Right lung (tissue), 5 donors: Measurements from ENCODE around the gene TCHP. TPM values are rescaled to one million over a fixed set of nuclear protein-coding genes. Genes with fewer than 3 reads are reported as not detected.
"Not testable (repeated sequence)": the region's sequence is repeated elsewhere in the genome, so short reads cannot be mapped to it uniquely, and the experiment has no call there.

Experiments used
- DNase-seq, 2 donors: peaks; one replicate each; pipeline ENCODE4 v3.0.0-alpha.2; 2013
- polyA plus RNA-seq, 5 donors: library from polyadenylated mRNA; unstranded; fragments of 120-200 nt; gene quantifications; one replicate each; pipeline versions ENCODE4 v1.2.1 to v1.2.3, GENCODE V29; 2013; ENCODE audit warnings: inconsistent platforms in 1 of 5, low replicate concordance in 1 of 5; ENCODE audit not compliant: insufficient read length in 5 of 5, insufficient read depth in 1 of 5

TCHP gene
- polyA plus RNA-seq, 5 donors, result 19.8 to 26.0 (median 20.7) TPM

DNA sequence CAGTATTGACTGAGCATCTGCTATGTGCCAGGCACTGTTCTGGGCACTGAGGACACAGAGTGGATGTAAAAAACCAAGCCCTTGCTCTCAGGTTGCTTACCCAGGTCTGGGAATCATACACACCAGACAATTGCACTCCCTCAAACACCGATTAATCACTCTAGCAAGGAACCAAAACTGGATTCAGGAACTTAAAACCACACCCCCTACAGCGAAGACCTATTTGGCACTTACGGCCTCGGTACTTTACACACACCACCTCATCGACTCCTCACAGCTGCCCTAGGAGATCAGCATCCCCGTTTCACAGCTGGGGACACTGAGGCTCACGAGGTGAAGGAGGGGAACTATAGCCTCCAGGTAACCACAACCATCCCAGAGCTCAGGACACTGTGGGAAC, 21.3 kb upstream of the TCHP start:
- DNase-seq, result no peak

GRCh38 chr12:109879351-109880042, 20.6 kb upstream of the TCHP start:
- DNase-seq, result peak; percentile 34 to 44

DNA sequence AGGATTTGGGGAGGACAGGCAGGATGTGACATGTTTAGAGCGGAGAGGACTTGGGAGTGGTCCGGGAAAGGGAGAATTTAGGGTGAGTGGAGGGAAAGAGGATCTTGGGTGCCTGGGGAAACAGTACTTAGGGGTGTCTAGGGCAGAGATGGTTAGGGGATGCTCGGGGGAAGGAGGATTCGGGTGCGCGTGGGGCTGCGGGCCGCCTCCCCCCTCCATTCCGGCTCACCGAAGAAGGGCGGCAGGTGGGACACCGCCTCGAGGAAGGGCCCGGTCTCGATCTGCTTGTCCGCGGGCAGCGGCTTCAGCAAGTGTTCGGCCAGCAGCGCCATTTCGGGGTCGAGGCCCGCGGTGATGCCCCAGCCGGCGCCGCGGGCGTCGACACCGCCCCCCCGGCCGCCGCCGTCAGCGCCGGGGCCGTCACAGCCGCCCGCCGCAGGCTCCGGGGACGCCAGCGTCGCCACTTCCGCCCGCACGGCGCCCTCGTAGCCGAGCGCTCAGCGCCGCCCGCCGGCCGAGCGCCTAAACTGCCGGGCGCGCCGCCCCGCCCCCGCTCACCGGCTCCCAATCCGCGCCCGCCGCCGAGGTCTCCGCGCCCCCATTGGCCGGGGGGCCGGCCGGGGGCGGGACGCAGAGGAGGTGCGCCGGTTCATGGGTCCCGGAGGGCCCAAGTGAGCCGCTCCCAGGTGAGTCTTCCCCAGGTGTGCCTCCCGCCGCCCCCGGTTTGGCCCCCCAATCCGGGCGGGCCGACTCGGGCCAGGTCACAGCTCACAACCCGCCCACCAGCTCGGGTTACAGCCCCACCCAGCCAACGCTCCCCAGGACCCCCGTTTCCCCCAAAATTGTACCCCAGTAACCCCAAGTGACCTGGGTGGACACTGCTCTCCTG, 19.8 kb upstream of the TCHP start, which contains the start of gene GLTP:
Gene GLTP, minus strand, starts transcription at position 499 of the 889 bp plus-strand sequence. Its CDS starts 167 bp downstream, at position 332.
- peak; percentile 85 for DNase-seq

DNA sequence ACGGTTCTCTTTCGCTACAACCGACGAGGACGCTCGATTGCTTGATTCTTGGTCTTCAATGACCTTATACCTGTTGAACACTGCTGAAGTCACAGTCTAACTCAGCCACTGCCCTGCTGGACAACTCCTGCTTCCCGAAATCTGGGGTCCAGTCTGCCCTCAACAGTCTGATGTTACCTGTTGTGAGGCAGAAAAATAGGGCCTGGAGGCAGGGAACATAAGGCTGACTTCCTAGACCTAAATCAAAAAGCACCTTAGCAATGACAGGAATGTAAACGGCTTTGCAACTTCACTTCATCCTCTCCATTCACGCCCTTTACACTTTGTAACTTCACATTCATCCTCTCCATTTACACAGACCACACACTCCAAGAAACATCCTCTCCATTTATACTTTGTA, 19.1 kb upstream of the TCHP start:
- no peak for DNase-seq

DNA sequence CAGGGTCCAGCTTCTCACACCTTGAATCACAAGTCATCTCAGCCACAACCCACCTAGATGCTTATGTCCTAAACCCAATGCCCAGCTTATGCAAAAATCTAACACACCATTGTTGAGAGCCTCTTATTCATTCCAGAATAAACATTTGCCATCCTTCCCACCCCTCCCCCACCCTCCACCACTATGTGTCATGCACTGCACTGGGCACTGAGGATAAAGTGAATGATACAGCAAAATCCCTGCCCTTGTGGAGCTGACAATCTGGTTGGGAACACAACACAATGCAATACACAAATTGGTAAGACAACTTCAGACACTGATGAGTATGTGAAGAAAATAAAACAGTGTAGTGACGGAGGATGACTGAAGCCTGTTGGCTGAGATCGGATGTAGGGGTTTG, 18.3 kb upstream of the TCHP start:
- DNase-seq, result no peak

DNA sequence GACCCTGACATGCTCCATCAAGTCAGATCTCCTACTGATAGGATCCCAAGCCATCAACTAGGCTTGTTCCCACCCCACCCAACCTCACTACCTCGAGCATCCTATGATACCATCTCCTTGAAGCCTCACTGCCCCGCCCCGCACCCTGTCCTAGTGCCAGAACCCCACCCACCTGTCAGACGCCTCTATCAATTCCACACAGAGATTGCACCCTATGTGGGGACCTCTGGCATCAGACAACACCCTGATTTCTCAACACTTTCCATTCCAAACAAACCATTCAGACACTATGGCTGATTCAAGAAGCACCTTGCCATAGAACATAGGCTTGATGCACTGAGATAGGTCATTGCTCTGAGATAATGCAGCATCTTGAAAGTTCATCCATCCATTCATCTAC, 16.6 kb upstream of the TCHP start:
- no peak for DNase-seq

- DNase-seq, result no peak
Measured at GRCh38 chr12:109885616-109886015, 14.5 kb upstream of the TCHP start.

GRCh38 chr12:109888179-109889020, 11.7 kb upstream of the TCHP start:
- DNase-seq, result no peak

DNA sequence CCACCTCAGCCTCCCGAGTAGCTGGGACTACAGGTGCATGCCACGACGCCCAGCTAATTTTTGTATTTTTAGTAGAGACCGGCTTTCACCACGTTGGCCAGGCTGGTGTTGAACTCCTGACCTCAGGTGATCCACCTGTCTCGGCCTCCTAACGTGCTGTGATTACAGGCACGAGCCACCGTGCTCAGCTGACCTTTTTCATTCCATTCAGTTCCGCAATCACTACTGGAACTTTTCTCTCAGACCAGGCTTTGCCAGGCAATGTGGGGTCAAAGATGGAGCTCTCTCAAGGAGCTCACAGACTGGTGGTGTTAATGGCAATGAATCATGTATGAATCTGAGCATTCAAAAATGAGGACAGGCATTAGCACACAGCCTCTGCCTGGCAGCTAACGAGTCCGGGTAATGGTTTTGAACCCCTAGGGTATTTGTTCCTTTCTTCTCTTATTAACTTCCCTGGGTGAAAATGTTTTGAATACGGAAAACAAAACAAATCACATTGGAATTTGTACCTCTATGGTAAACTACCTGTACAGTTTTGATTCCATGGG, 9.4 kb upstream of the TCHP start:
- no peak for DNase-seq

GRCh38 chr12:109891731-109892130, 8.3 kb upstream of the TCHP start:
- not testable (repeated sequence) for DNase-seq

DNA sequence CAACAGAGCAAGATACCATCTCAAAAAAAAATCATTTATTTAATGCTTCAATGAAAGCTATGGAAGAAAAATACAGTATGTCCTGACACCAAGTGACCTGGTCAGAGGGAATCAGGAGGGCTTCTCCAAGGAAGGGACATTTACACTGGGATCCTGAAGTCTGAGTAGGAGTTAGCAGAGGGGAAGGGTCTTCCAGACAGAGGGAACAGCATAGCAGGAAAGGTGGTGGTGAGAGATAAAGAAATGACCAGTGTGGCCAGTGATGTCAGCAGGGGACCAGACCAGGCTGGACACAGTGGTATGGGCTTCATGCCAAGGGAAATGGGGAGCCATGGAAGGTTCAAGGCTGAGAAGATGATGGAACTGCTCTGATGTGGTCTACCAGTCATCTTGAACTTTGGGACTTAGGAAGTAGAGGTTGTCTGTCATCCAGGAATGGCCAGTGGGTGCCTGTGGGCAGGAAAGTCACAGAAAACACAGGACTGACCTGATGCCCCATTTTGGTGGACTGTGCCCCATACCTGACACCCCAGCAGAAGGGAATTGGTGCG, 7.8 kb upstream of the TCHP start:
- no peak for DNase-seq

GRCh38 chr12:109892748-109893147, 7.3 kb upstream of the TCHP start:
- DNase-seq, result no peak

GRCh38 chr12:109893261-109893995, 6.6 kb upstream of the TCHP start:
- no peak for DNase-seq

GRCh38 chr12:109894939-109895338, 5.1 kb upstream of the TCHP start:
- DNase-seq, result no peak

DNA sequence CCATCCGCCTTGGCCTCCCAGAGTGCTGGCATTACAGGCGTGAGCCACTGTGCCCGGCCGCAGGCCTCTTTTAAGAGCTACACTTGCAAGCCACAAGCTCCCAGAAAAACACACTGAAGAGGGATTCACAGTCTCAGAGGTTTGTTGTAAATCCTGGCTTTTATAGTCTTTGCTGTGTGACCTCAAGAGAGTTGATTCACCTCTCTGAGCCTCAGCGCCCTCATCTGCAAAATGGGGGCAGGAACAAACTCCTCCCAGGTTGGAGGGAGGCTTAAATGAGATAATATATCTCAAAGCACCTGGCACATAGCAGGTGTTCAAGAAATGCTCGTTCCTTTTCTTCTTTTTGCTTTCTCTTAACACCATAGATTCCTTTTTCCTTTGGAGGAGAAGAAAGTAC, 3.9 kb upstream of the TCHP start:
- DNase-seq, result no peak

DNA sequence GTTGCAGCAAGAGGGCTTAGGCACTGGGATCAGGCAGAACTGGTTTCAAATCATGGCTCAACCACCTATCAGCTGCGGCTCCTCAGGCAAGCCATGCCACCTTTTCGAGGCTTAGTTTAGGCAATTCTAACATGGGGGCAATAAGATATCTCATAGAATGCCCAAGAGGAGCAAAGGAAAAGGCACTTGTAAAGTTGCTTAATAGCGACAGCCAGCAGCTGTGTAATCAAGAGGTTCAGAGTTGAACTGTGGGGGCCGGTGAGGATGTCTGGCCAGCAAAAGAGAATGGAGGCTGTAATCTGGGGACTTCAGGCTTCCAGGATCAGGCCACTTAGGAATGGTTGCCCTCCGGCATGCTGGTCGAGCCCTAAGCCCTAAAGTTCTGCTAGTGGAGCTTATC, 3.0 kb upstream of the TCHP start:
- no peak for DNase-seq

GRCh38 chr12:109899345-109899744, 729 bp upstream of the TCHP start:
- not testable (repeated sequence) for DNase-seq

DNA sequence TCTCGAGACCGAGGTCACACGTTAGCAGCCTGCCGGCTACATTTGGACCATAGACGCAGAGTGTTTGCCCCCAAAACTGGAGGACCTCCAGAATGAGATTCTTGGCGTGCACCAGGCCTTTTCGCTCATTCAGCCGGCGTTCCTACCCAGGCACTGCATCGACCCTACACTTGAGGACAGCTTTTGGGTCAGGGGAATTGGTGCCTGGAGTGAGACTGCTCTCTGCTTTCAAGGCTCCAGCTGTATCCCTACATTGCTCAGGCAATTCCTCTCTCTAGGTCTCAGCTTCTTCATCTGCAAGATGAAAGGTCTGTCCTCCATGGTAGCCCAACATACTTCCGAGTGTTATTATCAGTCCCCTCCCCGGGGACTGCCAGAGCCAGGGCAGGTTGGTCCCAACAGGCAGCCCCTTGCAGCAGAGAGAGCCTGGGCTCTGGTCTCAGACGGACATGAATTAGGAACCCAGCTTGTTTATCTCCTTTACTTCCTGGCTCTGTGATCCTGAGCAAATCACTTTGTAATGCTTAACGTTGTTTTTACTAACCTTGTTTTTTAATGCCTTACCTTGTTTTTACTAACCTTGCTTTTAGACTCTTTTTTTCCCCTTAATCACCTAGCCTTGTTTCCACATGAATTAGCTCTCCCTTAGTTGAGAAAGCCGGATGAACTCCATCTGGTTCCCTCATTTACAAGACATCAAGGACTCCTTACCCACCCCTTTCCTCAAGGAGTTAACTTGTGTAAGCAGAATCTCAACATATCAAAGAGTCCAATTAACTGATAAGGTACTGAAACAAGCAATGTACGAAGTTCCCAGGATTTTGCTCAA, 892 bp downstream of the TCHP start:
- peak in 1 of 2 donors; percentile 14 for DNase-seq

- no peak for DNase-seq
Measured at GRCh38 chr12:109902891-109903418, 2.9 kb downstream of the TCHP start.

DNA sequence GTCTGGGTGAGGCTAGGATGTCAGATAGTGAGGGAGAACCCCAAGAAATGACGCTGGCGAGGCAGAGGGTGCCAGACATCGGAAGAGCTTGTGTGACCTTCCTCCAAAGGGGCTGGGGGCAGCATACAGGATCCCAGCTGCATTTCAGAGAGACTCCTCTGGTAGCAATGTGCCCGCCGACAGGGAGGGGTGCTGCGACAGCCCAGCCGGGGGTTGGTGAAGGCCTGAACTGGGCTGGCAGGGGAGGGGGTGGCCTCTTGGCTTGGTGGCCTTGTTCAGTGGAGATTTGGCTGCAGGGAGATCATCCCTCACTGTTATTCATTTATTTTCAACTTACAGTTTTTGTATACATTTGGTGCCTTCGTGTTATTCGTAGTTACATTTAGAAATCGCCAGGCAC, 5.2 kb downstream of the TCHP start:
- DNase-seq, result no peak
